Measurements from ENCODE around the gene LRRFIP1. TPM values are rescaled to one million over a fixed set of nuclear protein-coding genes. Genes with fewer than 3 reads are reported as not detected.

The LRRFIP1 gene
- total and polyA plus RNA-seq, 10 of the 15 experiments (the other 5 are each of a cell fraction or from before 2014, with no cell fraction given) = 36.2 to 120 (median 74.3) TPM

GRCh38 chr2:237827421-237827987 is 200.1 kb downstream of the LRRFIP1 start:
- Histone ChIP-seq H4K20me1 (ENCODE audit: control insufficient read depth, insufficient read depth) (no peaks in the 10 kb centered on the region), H3K4me2 (ENCODE audit: control insufficient read depth, insufficient read depth) (no peak overlapping the region), H3K4me1 (ENCODE audit: control insufficient read depth, insufficient read depth, low read length) (no peaks in the 10 kb centered on the region), H3K4me3 (no peak overlapping the region), H3K36me3 (ENCODE audit: control insufficient read depth in 2 of 2, insufficient read depth in 2 of 2, low read length in 1 of 2) (no peaks in the 10 kb centered on the region), H3K9ac (ENCODE audit: control insufficient read depth, insufficient read depth, low read length) (no peak overlapping the region), H3K27ac (ENCODE audit: control insufficient read depth, insufficient read depth) (no peak overlapping the region), H3K27me3 (replicated peaks in 1 of 2; ENCODE audit: control insufficient read depth in 2 of 2, insufficient read depth in 2 of 2, low read length in 1 of 2) (no peaks in the 10 kb centered on the region), H3K9me3 (replicated peaks; ENCODE audit: control insufficient read depth, insufficient read depth, low read length) (no peaks in the 10 kb centered on the region), H2AFZ (ENCODE audit: control insufficient read depth, low read depth, low read length) (no peak overlapping the region), H3K79me2 (ENCODE audit: control insufficient read depth, insufficient read depth, low read length) (no peaks in the 10 kb centered on the region)
- TF ChIP-seq SP1 (IDR thresholded peaks at IDR 0.05; ENCODE audit: low read depth, low read length) = no peak
- no peak for TF ChIP-seq STAT3 (IDR thresholded peaks at IDR 0.05; ENCODE audit: low read depth, low read length)
- no peak for TF ChIP-seq ETV6 (conservative IDR thresholded peaks at IDR 0.05 in 1 of 2, IDR thresholded peaks at IDR 0.05 in 1 of 2; ENCODE audit: borderline replicate concordance in 1 of 2, low read depth in 1 of 2)
- no peak for FAIRE-seq
- in situ Hi-C loops (cut with MboI) (no loop called here), intact Hi-C loops (cut with micrococcal nuclease; ENCODE audit: unreplicated experiment) (no loop called here)
- WGBS (ENCODE audit: insufficient coverage, insufficient replicate concordance, low lambda C conversion rate, missing lambda C conversion rate) = 85% methylated on average over 3 of the region's 3 CpGs
- ATAC-seq = no peak
- CTCF ChIA-PET = interaction anchor here (1.1 to 1.5 kb wide), 2 partner anchors 85 to 436 kb away, joined by 3 to 5 read pairs; no protein-coding TSS in a partner anchor
- SMC1A ChIA-PET (ENCODE audit: uncharacterized antibody, unreplicated experiment) = interaction anchor here (1.0 to 2.1 kb wide), 6 partner anchors 7 to 141 kb away, joined by 3 to 10 read pairs (median 5); no protein-coding TSS in a partner anchor
- no TSS peak for BruUV-seq (replicated peaks)
- RAD21 ChIA-PET (ENCODE audit: unreplicated experiment) = interaction anchor here (0.7 to 1.3 kb wide), 3 partner anchors 8 to 256 kb away, joined by 3 read pairs; no protein-coding TSS in a partner anchor
- no peak for DNase-seq (ENCODE audit: low read depth, low spot score)
- POLR2A ChIA-PET = no interaction called here

Other genes with a start within 250 kb of the LRRFIP1 start
- not detected in 2 replicates for gene COL6A3, start 213.4 kb upstream of the LRRFIP1 start, total RNA-seq (2014; rRNA removed)
- gene COL6A3, start 213.4 kb upstream of the LRRFIP1 start, total RNA-seq (2014; rRNA removed; fragmentation: Illumina TruSeq; extraction: Trizol) = 0.05 TPM in 1 of 2 replicates, not detected in the other
- 0.43 and 0.51 TPM in 2 replicates for gene COL6A3, start 213.4 kb upstream of the LRRFIP1 start, total RNA-seq (2021)
- 0.01 TPM in 1 of 2 replicates, not detected in the other for gene COL6A3, start 213.4 kb upstream of the LRRFIP1 start, polyA plus RNA-seq (2011; rRNA removed)
- 0.01 and 0.14 TPM in 2 replicates for gene COL6A3, start 213.4 kb upstream of the LRRFIP1 start, polyA plus RNA-seq (2014; fragmentation: Illumina TruSeq; extraction: Trizol)
- not detected for gene COL6A3, start 213.4 kb upstream of the LRRFIP1 start, polyA plus RNA-seq (2014; fragmentation: Nextera tagmentation; extraction: Ambion mirVana)
- gene COL6A3, start 213.4 kb upstream of the LRRFIP1 start, polyA plus RNA-seq (2014; rRNA removed) = 0.01 and 0.03 TPM in 2 replicates
- gene COL6A3, start 213.4 kb upstream of the LRRFIP1 start, polyA plus RNA-seq (2016; fragmentation: Nextera tagmentation; extraction: Ambion mirVana) = under 1 TPM; 0.16 to 0.19 TPM
- gene MLPH, start 140.3 kb upstream of the LRRFIP1 start, total RNA-seq (2014; rRNA removed) = not detected in 2 replicates
- not detected in 2 replicates for gene MLPH, start 140.3 kb upstream of the LRRFIP1 start, total RNA-seq (2014; rRNA removed; fragmentation: Illumina TruSeq; extraction: Trizol)
- gene MLPH, start 140.3 kb upstream of the LRRFIP1 start, total RNA-seq (2021) = 0.40 and 0.85 TPM in 2 replicates
- gene MLPH, start 140.3 kb upstream of the LRRFIP1 start, polyA plus RNA-seq (2011; rRNA removed) = 0.09 and 0.16 TPM in 2 replicates
- gene MLPH, start 140.3 kb upstream of the LRRFIP1 start, polyA plus RNA-seq (2014; fragmentation: Illumina TruSeq; extraction: Trizol) = not detected in 2 replicates
- not detected for gene MLPH, start 140.3 kb upstream of the LRRFIP1 start, polyA plus RNA-seq (2014; fragmentation: Nextera tagmentation; extraction: Ambion mirVana)
- gene MLPH, start 140.3 kb upstream of the LRRFIP1 start, polyA plus RNA-seq (2014; rRNA removed) = not detected in 2 replicates
- not detected for gene MLPH, start 140.3 kb upstream of the LRRFIP1 start, polyA plus RNA-seq (2016; fragmentation: Nextera tagmentation; extraction: Ambion mirVana)
- gene PRLH, start 61.0 kb upstream of the LRRFIP1 start, total RNA-seq (2014; rRNA removed) = not detected in 2 replicates
- not detected in 2 replicates for gene PRLH, start 61.0 kb upstream of the LRRFIP1 start, total RNA-seq (2014; rRNA removed; fragmentation: Illumina TruSeq; extraction: Trizol)
- not detected in 2 replicates for gene PRLH, start 61.0 kb upstream of the LRRFIP1 start, total RNA-seq (2021)
- gene PRLH, start 61.0 kb upstream of the LRRFIP1 start, polyA plus RNA-seq (2011; rRNA removed) = not detected in 2 replicates
- gene PRLH, start 61.0 kb upstream of the LRRFIP1 start, polyA plus RNA-seq (2014; fragmentation: Illumina TruSeq; extraction: Trizol) = not detected in 2 replicates
- not detected for gene PRLH, start 61.0 kb upstream of the LRRFIP1 start, polyA plus RNA-seq (2014; fragmentation: Nextera tagmentation; extraction: Ambion mirVana)
- not detected in 2 replicates for gene PRLH, start 61.0 kb upstream of the LRRFIP1 start, polyA plus RNA-seq (2014; rRNA removed)
- not detected for gene PRLH, start 61.0 kb upstream of the LRRFIP1 start, polyA plus RNA-seq (2016; fragmentation: Nextera tagmentation; extraction: Ambion mirVana)
- 0.11 and 0.17 TPM in 2 replicates for gene RAB17, start 36.9 kb upstream of the LRRFIP1 start, total RNA-seq (2014; rRNA removed)
- gene RAB17, start 36.9 kb upstream of the LRRFIP1 start, total RNA-seq (2014; rRNA removed; fragmentation: Illumina TruSeq; extraction: Trizol) = 0.09 and 0.23 TPM in 2 replicates
- gene RAB17, start 36.9 kb upstream of the LRRFIP1 start, total RNA-seq (2021) = 1.1 TPM in 2 replicates
- 0.42 and 1.2 TPM in 2 replicates for gene RAB17, start 36.9 kb upstream of the LRRFIP1 start, polyA plus RNA-seq (2011; rRNA removed)
- 0.28 and 0.87 TPM in 2 replicates for gene RAB17, start 36.9 kb upstream of the LRRFIP1 start, polyA plus RNA-seq (2014; fragmentation: Illumina TruSeq; extraction: Trizol)
- under 1 TPM in 1 of 2 experiments, not detected in 1; 0.07 TPM for gene RAB17, start 36.9 kb upstream of the LRRFIP1 start, polyA plus RNA-seq (2014; fragmentation: Nextera tagmentation; extraction: Ambion mirVana)
- gene RAB17, start 36.9 kb upstream of the LRRFIP1 start, polyA plus RNA-seq (2014; rRNA removed) = 0.56 and 1.4 TPM in 2 replicates
- gene RAB17, start 36.9 kb upstream of the LRRFIP1 start, polyA plus RNA-seq (2016; fragmentation: Nextera tagmentation; extraction: Ambion mirVana) = not detected
- gene RBM44, start 171.2 kb downstream of the LRRFIP1 start, total RNA-seq (2014; rRNA removed) = 0.62 and 0.98 TPM in 2 replicates
- 1.1 and 1.5 TPM in 2 replicates for gene RBM44, start 171.2 kb downstream of the LRRFIP1 start, total RNA-seq (2014; rRNA removed; fragmentation: Illumina TruSeq; extraction: Trizol)
- 0.56 and 0.98 TPM in 2 replicates for gene RBM44, start 171.2 kb downstream of the LRRFIP1 start, total RNA-seq (2021)
- 1.1 and 2.1 TPM in 2 replicates for gene RBM44, start 171.2 kb downstream of the LRRFIP1 start, polyA plus RNA-seq (2011; rRNA removed)
- 0.87 and 1.3 TPM in 2 replicates for gene RBM44, start 171.2 kb downstream of the LRRFIP1 start, polyA plus RNA-seq (2014; fragmentation: Illumina TruSeq; extraction: Trizol)
- gene RBM44, start 171.2 kb downstream of the LRRFIP1 start, polyA plus RNA-seq (2014; fragmentation: Nextera tagmentation; extraction: Ambion mirVana) = under 1 TPM; 0.14 to 0.20 TPM
- 0.55 and 1.4 TPM in 2 replicates for gene RBM44, start 171.2 kb downstream of the LRRFIP1 start, polyA plus RNA-seq (2014; rRNA removed)
- gene RBM44, start 171.2 kb downstream of the LRRFIP1 start, polyA plus RNA-seq (2016; fragmentation: Nextera tagmentation; extraction: Ambion mirVana) = under 1 TPM in 1 of 2 experiments, not detected in 1; 0.24 TPM
- gene RAMP1, start 232.0 kb downstream of the LRRFIP1 start, total RNA-seq (2014; rRNA removed) = 0.11 and 0.27 TPM in 2 replicates
- not detected in 2 replicates for gene RAMP1, start 232.0 kb downstream of the LRRFIP1 start, total RNA-seq (2014; rRNA removed; fragmentation: Illumina TruSeq; extraction: Trizol)
- not detected in 2 replicates for gene RAMP1, start 232.0 kb downstream of the LRRFIP1 start, total RNA-seq (2021)
- gene RAMP1, start 232.0 kb downstream of the LRRFIP1 start, polyA plus RNA-seq (2011; rRNA removed) = 0.12 TPM in 1 of 2 replicates, not detected in the other
- not detected in 2 replicates for gene RAMP1, start 232.0 kb downstream of the LRRFIP1 start, polyA plus RNA-seq (2014; fragmentation: Illumina TruSeq; extraction: Trizol)
- gene RAMP1, start 232.0 kb downstream of the LRRFIP1 start, polyA plus RNA-seq (2014; fragmentation: Nextera tagmentation; extraction: Ambion mirVana) = not detected
- 0.19 and 0.36 TPM in 2 replicates for gene RAMP1, start 232.0 kb downstream of the LRRFIP1 start, polyA plus RNA-seq (2014; rRNA removed)
- not detected for gene RAMP1, start 232.0 kb downstream of the LRRFIP1 start, polyA plus RNA-seq (2016; fragmentation: Nextera tagmentation; extraction: Ambion mirVana)

All from GM12878 (cell line).